NCI-H1436 treated with DMSO at 0.1 percent for 48 hours (cell line): Measurements from ENCODE around the gene HPCAL1.

Source experiments
- DNase-seq: peaks from one replicate; lab custom pipeline; 2025; lab: John Stamatoyannopoulos, UW

Gene HPCAL1

DNA sequence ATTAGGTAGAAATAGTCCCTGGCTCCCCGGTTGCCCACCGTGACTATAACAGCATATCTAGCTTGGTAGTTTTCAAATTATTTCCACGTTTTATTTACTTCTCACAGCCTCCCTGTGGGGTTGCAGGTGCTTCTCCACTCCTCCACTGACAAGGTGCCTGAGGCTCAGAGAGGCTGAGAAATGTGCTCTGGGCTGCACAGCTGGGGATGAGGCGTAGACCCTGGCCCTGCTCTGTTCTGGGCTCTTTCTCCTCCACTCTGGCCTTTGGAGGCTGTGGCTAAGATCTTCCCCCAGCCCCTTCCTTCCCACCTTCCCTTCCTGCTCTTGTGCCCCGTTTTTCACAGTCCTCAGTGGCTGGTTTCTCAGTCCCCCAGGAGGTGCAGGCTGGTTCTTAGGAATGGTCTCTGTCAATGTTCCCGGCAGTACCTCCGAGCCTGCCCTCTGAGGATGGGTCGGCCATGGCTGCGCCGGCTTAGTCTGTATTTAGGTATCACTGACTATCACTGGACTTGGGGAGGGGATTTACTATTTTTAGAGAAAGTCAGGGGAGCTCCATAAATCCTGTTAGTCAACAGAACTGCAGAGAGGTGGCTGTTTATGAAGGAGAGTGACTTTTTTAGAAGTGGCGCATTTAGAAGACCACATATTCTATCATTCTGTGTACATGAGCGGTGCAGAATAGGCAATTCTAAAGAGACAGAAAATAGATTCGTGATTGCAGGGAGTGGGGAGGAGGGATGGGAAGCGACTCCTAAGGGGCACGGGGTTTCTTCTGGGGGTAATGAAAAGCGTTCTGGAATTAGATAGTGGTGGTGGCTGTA lies 35.0 kb downstream of the HPCAL1 start:
- DNase-seq, result no peak

- no peak for DNase-seq
Measured at GRCh38 chr2:10338270-10339188, 35.8 kb downstream of the HPCAL1 start.

DNA sequence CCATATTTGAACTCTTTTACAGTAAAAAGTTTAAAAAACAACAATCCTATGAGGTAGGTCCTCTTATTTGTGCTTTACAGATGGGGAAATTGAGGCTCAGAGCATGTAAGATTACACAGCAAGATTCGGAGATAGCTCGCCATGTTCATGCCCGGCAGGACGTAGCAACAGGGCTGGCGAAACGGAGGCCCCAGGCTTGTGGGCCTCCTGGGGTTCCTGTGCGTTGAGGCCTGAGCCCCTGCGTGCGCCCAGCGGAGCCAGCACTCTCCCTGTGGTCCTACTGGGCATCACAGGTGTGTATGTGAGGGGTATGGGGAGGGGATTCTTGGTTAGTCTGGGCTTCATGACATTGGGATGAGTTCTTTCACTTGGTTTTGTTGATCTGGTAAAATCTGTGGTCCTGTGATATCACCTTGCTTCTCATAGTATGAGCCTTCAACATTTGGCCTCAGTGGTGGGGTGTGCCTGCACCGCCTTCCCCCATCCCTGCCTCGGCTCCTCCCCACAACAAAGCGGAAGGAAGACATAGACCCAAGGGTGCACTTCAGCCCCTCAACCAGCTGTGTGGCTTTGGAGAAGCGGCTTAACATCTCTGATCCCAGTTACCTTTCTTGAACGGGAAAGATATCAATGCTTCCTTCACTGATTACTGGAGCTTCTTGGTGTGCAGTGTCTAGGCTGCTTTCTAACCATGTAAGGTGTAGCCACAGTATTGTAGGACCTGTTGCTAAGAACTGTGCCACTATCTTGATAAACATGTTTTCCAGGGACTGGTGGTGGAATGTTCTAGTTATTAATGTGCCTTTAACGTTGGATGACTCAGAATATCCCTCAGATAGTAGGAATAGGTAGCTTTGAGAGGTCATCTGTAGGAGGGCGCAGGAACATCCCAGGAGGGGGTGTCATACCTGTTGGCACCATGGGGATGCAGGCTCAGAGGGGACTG lies 37.2 kb downstream of the HPCAL1 start:
- no peak for DNase-seq

DNA sequence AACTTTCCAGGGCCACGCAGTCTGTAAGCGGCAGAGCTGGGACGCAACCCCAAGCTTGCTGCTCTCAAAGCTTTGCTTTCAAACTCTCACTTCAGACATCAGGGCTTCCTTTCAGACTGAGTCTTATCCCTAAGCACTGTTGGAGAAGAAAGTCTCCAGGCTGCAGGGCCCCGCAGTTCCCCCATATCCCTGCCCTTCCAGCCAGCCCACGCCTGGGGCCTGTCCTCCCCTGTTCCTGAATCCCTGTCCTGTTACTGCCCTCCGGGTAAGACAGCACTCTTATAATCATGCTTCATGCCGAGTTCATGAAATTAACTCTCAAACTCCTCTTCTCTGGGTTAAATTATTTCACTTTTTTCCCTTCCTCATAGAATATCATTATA lies 37.9 kb downstream of the HPCAL1 start:
- DNase-seq, result no peak

- no peak for DNase-seq
Measured at GRCh38 chr2:10341193-10341592, 38.5 kb downstream of the HPCAL1 start.

GRCh38 chr2:10342245-10342951 lies 39.7 kb downstream of the HPCAL1 start:
- no peak for DNase-seq

GRCh38 chr2:10343191-10343590 lies 40.5 kb downstream of the HPCAL1 start:
- no peak for DNase-seq

DNA sequence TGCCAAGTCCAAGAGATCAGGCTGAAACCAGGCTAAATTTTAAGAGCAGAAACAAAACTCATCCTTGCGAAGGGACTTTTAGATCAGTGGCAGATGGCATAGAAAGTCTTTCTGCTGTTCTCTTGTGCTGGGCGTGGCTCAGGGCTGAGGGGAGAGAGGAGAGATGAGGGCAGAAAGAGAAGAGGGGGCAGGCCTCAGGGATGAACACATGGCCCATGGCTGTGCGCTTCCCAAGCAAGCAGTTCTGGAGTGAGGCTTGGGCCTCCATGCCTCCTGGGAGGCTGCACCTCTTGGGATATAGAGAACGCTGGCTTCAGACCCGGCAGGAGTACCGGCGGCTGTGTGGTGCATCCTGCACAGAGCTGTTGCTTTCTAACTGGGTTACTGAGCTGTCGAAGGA lies 41.0 kb downstream of the HPCAL1 start:
- DNase-seq, result no peak

GRCh38 chr2:10344105-10345066 lies 41.7 kb downstream of the HPCAL1 start:
- DNase-seq, result no peak

GRCh38 chr2:10345126-10345525 lies 42.4 kb downstream of the HPCAL1 start:
- DNase-seq, result no peak

DNA sequence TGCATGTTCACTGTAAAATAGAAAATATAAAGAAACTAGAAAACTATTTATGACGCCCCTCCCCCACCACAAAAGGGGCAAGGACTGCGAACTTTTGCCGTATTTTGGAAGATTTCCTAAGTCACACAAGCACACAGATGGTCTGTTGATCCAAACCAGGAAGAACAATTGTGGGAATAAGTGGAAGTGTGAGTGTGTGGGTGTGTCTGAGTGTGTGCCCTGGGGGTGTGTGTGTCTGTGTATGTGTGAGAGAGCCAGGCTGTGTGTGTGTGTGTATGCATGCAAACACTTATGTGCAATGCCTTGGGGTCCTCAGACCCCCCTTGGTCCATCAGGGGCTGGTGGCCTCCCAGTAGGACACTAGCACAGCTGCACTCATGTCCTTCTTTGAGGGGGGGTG lies 43.1 kb downstream of the HPCAL1 start:
- DNase-seq, result no peak

DNA sequence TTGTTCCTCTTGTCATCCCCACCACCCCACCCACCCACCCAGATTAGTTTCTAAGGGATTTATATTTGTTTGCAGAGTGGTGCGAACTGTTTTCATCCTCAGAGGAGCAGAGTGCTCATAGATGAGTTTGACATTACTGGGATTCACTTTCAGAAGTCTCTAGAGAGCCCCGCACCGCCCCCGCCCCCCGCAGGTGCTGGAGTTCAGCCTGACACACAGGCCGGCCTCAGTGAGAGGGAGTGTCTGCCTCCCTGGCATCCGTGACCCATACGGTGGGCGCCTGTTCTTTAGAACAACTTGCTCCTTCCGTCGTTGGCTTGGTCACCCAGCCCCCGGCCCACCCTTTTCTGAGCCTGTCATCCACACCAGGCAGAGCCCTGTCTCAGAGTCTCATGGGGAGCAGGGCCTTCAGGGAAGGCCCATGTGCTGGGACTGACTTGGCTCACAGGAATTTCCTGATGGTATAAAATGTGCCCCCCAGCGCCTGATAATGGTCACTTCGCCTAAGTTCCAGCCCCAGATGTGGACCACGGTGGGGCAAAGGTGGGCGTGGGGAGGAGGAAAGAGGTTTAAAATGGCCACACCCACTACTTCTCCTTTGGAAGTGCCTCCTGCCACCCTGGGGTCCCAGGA lies 44.3 kb downstream of the HPCAL1 start:
- DNase-seq, result no peak

DNA sequence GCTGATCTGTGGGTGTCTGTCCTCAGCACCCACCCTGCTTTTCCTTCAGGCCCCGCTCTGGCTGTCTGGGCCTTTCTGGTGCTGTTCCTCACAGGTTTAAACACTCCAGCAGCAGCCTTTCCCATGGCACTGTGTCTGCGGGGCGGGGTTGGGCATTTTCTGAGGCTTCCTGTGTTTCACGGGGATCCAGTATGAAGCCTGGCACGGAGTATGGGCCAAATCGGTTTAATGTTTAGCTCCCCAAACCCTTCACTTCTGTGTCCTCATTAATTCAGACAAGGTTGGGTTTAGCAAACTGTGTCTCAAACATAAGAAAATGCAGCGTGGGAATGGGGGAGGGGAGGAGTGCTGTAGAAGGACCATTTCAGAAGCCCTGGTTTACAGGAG lies 44.9 kb downstream of the HPCAL1 start:
- DNase-seq, result no peak

DNA sequence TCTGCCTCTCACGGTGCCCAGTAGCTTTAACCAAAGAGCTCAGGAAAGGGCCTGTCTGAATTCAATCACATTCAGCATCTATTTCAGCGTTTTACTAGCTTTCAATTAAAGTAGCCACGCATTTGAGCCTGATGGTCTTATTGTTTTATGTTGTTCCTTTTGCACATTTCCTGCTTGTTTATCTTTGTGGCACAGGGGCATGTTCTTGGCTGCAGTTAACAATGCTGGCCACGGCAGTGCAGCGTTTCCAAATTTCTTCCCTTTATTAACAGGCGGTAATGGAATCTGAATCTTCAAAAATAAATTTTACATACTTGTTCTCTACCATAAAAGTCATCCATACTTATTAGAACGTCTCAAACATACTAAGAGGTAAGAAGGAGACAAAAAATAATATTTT lies 46.2 kb downstream of the HPCAL1 start:
- no peak for DNase-seq

DNA sequence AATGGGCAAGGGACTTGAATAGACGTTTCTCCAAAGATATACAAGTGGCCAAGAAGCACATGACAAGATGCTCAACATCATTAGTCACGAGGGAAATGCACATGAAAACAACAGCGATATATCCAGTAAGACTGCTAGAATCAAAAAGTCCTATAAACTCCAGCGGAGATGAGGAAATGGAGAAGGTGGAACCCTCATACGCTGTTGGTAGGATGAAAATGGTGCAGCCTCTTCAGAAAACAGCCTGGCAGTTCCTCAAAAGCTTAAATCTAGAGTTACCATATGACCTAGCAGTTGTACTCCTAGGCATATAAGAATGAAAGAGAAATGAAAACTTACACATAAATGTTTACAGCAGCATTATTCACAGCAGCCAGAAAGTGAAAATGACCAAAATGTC lies 48.1 kb downstream of the HPCAL1 start:
- no peak for DNase-seq

GRCh38 chr2:10352361-10352760 lies 49.7 kb downstream of the HPCAL1 start:
- no peak for DNase-seq

- DNase-seq, result no peak
Measured at GRCh38 chr2:10352972-10353371, 50.3 kb downstream of the HPCAL1 start.

DNA sequence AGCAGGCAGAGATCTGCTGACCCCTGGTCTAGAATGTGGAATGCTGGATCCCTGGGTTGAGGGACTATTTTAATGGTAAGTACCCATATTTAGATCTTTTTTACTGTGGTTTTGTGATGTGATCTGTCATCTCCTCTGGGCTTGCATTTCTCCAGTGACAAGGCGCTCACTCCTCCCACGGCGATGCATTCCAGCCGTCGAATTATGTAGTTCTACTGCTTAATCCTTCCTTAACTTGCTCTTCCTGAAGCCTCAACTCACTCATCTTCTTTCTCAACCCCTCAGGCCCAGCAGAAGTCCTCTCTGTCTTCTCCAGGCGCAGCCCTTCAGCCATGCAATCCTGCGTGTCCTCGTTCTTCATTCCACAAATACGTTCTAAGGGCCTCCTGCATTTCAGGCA lies 51.2 kb downstream of the HPCAL1 start:
- DNase-seq, result no peak

- no peak for DNase-seq
Measured at GRCh38 chr2:10354399-10354798, 51.7 kb downstream of the HPCAL1 start.
